HepG2 (cell line): ENCODE results near the gene RBPMS2. TPM values are rescaled to one million over a fixed set of nuclear protein-coding genes. Genes with fewer than 3 reads are reported as not detected.

Experiments
- CBFB ChIP-seq: sonication (generic); formaldehyde crosslinking; IDR thresholded peaks from 2 replicates; pipeline ENCODE4 v1.4.0; 2020; ENCODE audit warnings: missing genetic modification reagents
- CBX2 ChIP-seq, 2 experiments: fragments of 200-600 bp in 1 of 2; sonication (generic); formaldehyde crosslinking in 1 of 2; IDR thresholded peaks; 2 replicates each; pipeline versions ENCODE4 v1.7.0 to v1.8.1; 2018 to 2022; ENCODE audit warnings: low read depth in 2 of 2, low read length in 1 of 2, mild to moderate bottlenecking in 1 of 2, missing genetic modification reagents in 1 of 2
- CBX5 ChIP-seq: sonication (generic); formaldehyde crosslinking; IDR thresholded peaks from 2 replicates; pipeline ENCODE4 v1.4.0; 2020; ENCODE audit warnings: missing genetic modification reagents, borderline replicate concordance
- DNMT1 ChIP-seq: sonication (generic); formaldehyde crosslinking; IDR thresholded peaks from 2 replicates; pipeline ENCODE4 v1.5.1; 2020; ENCODE audit warnings: mild to moderate bottlenecking, missing genetic modification reagents
- ELF3 ChIP-seq: IDR thresholded peaks from 2 replicates; pipeline ENCODE4 v1.6.1; 2016; ENCODE audit warnings: missing genetic modification reagents, missing compliant biosample characterization
- GABPA ChIP-seq, 2 experiments: IDR thresholded peaks; 2 replicates each; pipeline ENCODE4 v1.6.1; 2011 to 2016; ENCODE audit warnings: low read depth in 2 of 2, low read length in 1 of 2, missing biosample characterization in 1 of 2, missing genetic modification characterization in 1 of 2
- HDAC1 ChIP-seq: sonication (generic); formaldehyde crosslinking; IDR thresholded peaks from 2 replicates; pipeline ENCODE4 v1.5.1; 2020; ENCODE audit warnings: mild to moderate bottlenecking, missing genetic modification reagents
- KAT8 ChIP-seq: IDR thresholded peaks from 2 replicates; pipeline ENCODE4 v1.6.1; 2016; ENCODE audit warnings: missing genetic modification reagents, missing compliant biosample characterization
- NFYB ChIP-seq: sonication (generic); formaldehyde crosslinking; IDR thresholded peaks from 2 replicates; pipeline ENCODE4 v1.4.0; 2020; ENCODE audit warnings: missing genetic modification reagents
- NR2F1 ChIP-seq, 2 experiments: fragments of 450-650 bp in 1 of 2; formaldehyde crosslinking in 1 of 2; IDR thresholded peaks; 2 replicates each; pipeline versions ENCODE4 v1.5.0 to v1.6.1; 2016 to 2020; ENCODE audit warnings: mild to moderate bottlenecking in 1 of 2, missing compliant biosample characterization in 1 of 2, missing genetic modification reagents in 1 of 2, moderate library complexity in 1 of 2
- PRDM15 ChIP-seq: sonication (generic); formaldehyde crosslinking; IDR thresholded peaks from 2 replicates; pipeline ENCODE4 v1.4.0; 2020; ENCODE audit warnings: missing genetic modification reagents
- RARG ChIP-seq: sonication (generic); formaldehyde crosslinking; IDR thresholded peaks from 2 replicates; pipeline ENCODE4 v1.4.0; 2020; ENCODE audit warnings: low read depth, mild to moderate bottlenecking, missing genetic modification reagents
- RELA ChIP-seq: sonication (generic); formaldehyde crosslinking; IDR thresholded peaks from 2 replicates; pipeline ENCODE4 v1.4.0; 2020; ENCODE audit warnings: missing genetic modification reagents
- WIZ ChIP-seq: sonication (generic); formaldehyde crosslinking; IDR thresholded peaks from 2 replicates; pipeline ENCODE4 v1.5.1; 2020; ENCODE audit warnings: mild to moderate bottlenecking, missing genetic modification reagents
- ZFP91 ChIP-seq: sonication (generic); formaldehyde crosslinking; IDR thresholded peaks from 2 replicates; pipeline ENCODE4 v1.9.0; 2022; ENCODE audit warnings: missing genetic modification reagents, mild to moderate bottlenecking, borderline replicate concordance
- ZFY ChIP-seq: sonication (generic); formaldehyde crosslinking; IDR thresholded peaks from 2 replicates; pipeline ENCODE4 v1.4.0; 2020; ENCODE audit warnings: missing genetic modification reagents
- ZNF414 ChIP-seq: sonication (generic); formaldehyde crosslinking; IDR thresholded peaks from 2 replicates; pipeline ENCODE4 v1.5.0; 2020; ENCODE audit warnings: missing genetic modification reagents
- ZNF710 ChIP-seq: sonication (generic); formaldehyde crosslinking; IDR thresholded peaks from 2 replicates; pipeline ENCODE4 v1.5.0; 2020; ENCODE audit warnings: mild to moderate bottlenecking, missing genetic modification reagents, borderline replicate concordance
- ZNF841 ChIP-seq: sonication (generic); formaldehyde crosslinking; IDR thresholded peaks from 2 replicates; pipeline ENCODE4 v1.8.1; 2023; ENCODE audit warnings: missing genetic modification reagents, borderline replicate concordance
- polyA plus RNA-seq, 8 experiments: library from polyadenylated mRNA; depleted of rRNA in 3 of 8; stranded (reverse) in 7 of 8; unstranded in 1 of 8; fragments of >200 nt; fragmentation: Illumina TruSeq in 4 of 8; extraction: Trizol in 4 of 8; gene quantifications; 2 replicates each; pipeline versions ENCODE4 v1.2.1 to v1.2.3, GENCODE V29; 2011 to 2016; ENCODE audit warnings: low read depth in 4 of 8, missing spikeins in 1 of 8, mixed read lengths in 1 of 8; ENCODE audit not compliant: insufficient read depth in 1 of 8
- total RNA-seq, 5 experiments: library from RNA; depleted of rRNA; stranded (reverse); fragments of >200 nt; fragmentation: Illumina TruSeq; extraction: Trizol; gene quantifications; 2 replicates each; pipeline ENCODE4 v1.2.3, GENCODE V29; 2016; ENCODE audit warnings: low read depth in 1 of 5

Gene RBPMS2
- total and polyA plus RNA-seq, 2 of the 13 experiments (the other 11 are each of a cell fraction or from before 2014, with no cell fraction given): 0.08 TPM; not detected in 1

DNA sequence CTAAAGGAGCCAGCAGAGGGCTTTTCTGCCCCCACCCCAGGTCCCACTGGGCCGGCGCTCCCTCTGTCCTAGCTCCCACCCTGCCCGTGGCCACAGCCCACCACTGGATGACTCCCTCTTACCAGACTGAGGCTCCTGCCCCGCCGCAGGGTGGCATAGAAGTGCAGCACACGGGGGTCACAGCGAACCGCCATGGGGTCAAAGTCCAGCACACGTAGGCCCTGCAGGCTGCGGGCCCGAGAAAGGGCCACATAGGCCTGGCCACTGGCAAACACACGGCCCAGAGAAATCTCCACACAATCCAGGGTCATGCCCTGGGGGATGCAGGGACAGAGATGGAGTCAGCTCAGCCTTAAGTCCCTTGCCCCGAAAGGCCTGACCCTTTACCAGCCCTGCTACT lies 41.1 kb upstream of the RBPMS2 start (continued):
- TF ChIP-seq PRDM15 (CRISPR knock-in tag) (no peak), RELA (no peak), CBX5 (peak; percentile 81; the same call in 1 of the 2 replicates), DNMT1 (CRISPR knock-in tag) (peak; percentile 50; the same call in 1 of the 2 replicates), CBX2 (IDR thresholded peaks at IDR 0.05; ENCODE audit: low read depth, low read length) (no peak), CBX2 (CRISPR knock-in tag; IDR thresholded peaks at IDR 0.05; ENCODE audit: low read depth) (no peak), ZNF414 (CRISPR knock-in tag) (peak; percentile 62; the same call in 1 of the 2 replicates), ELF3 (CRISPR knock-in tag) (peak; percentile 36; the same call in 1 of the 2 replicates), RARG (CRISPR knock-in tag) (no peak), ZFP91 (peak; percentile 70; the same call in 1 of the 2 replicates), KAT8 (CRISPR knock-in tag) (peak; percentile 70), WIZ (CRISPR knock-in tag) (0 out of 2 replicates have a peak, but pooled peaks have one; percentile 52), NFYB (CRISPR knock-in tag) (0 out of 2 replicates have a peak, but pooled peaks have one; percentile 22), CBFB (CRISPR knock-in tag) (no peak), HDAC1 (CRISPR knock-in tag) (peak; percentile 60; the same call in 1 of the 2 replicates), GABPA (IDR thresholded peaks at IDR 0.05; ENCODE audit: low read depth, low read length) (no peak), GABPA (CRISPR knock-in tag; IDR thresholded peaks at IDR 0.05; ENCODE audit: low read depth) (peak; percentile 24; the same call in 1 of the 2 replicates), NR2F1 (CRISPR knock-in tag; IDR thresholded peaks at IDR 0.05) (peak; percentile 57 to 77; a peak in 3 of 4 replicates), ZFY (CRISPR knock-in tag) (peak; percentile 87), ZNF841 (CRISPR knock-in tag) (no peak), ZNF710 (CRISPR knock-in tag) (no peak)
